Activated CD8-positive, alpha-beta memory T cell treated with anti-CD3 and anti-CD28 coated beads, Interleukin-2, amount 50 U/mL, for 1 hour (primary cell): Measurements from ENCODE around the gene HOXC4.

Source experiments
- DNase-seq: peaks from one replicate; pipeline ENCODE4 v3.0.0-alpha.2; 2020; ENCODE audit errors: extremely low read depth

HOXC4 gene

GRCh38 chr12:54016051-54016450 is 37.6 kb upstream of the HOXC4 start:
- DNase-seq, result no peak

GRCh38 chr12:54016478-54016964 is 37.1 kb upstream of the HOXC4 start:
- no peak for DNase-seq

- no peak for DNase-seq
Measured at GRCh38 chr12:54017027-54017788, 36.4 kb upstream of the HOXC4 start.

- peak; percentile 14 for DNase-seq
Measured at GRCh38 chr12:54017878-54018467, 35.7 kb upstream of the HOXC4 start.

GRCh38 chr12:54018468-54018984 is 35.1 kb upstream of the HOXC4 start:
- no peak for DNase-seq

GRCh38 chr12:54019091-54019811 is 34.4 kb upstream of the HOXC4 start:
- no peak for DNase-seq

GRCh38 chr12:54019924-54020590 is 33.6 kb upstream of the HOXC4 start:
- no peak for DNase-seq

- no peak for DNase-seq
Measured at GRCh38 chr12:54020591-54021405, 32.8 kb upstream of the HOXC4 start.

GRCh38 chr12:54021432-54022013 is 32.1 kb upstream of the HOXC4 start:
- DNase-seq, result no peak

GRCh38 chr12:54022960-54023884 is 30.4 kb upstream of the HOXC4 start:
- DNase-seq, result no peak

- no peak for DNase-seq
Measured at GRCh38 chr12:54024127-54024526, 29.5 kb upstream of the HOXC4 start.

GRCh38 chr12:54024581-54025305 is 28.9 kb upstream of the HOXC4 start:
- no peak for DNase-seq

GRCh38 chr12:54025499-54026405 is 27.9 kb upstream of the HOXC4 start:
- no peak for DNase-seq

- DNase-seq, result no peak
Measured at GRCh38 chr12:54026640-54027441, 26.8 kb upstream of the HOXC4 start.

GRCh38 chr12:54027442-54027786 is 26.2 kb upstream of the HOXC4 start:
- no peak for DNase-seq

GRCh38 chr12:54028314-54029201 is 25.1 kb upstream of the HOXC4 start, which contains the start of gene HOXC6:
Gene HOXC6, plus strand, starts transcription at chr12:54028440. Its CDS starts 82 bp downstream, at chr12:54028522.
- no peak for DNase-seq
